Ishikawa (cell line): Measurements from ENCODE around the gene VPS4B.

ENCODE experiments used
- CEBPB ChIP-seq: IDR thresholded peaks from 2 replicates; pipeline ENCODE4 v1.6.1; 2012
- CREB1 ChIP-seq: IDR thresholded peaks from 2 replicates; pipeline ENCODE4 v1.6.1; 2012; ENCODE audit warnings: low read depth
- EGR1 ChIP-seq: IDR thresholded peaks from 2 replicates; pipeline ENCODE4 v1.6.1; 2012
- EP300 ChIP-seq: IDR thresholded peaks from 2 replicates; pipeline ENCODE4 v1.6.1; 2012; ENCODE audit warnings: borderline replicate concordance
- FOXM1 ChIP-seq: IDR thresholded peaks from 2 replicates; pipeline ENCODE4 v1.6.1; 2012; ENCODE audit warnings: low read depth, borderline replicate concordance
- MAX ChIP-seq: IDR thresholded peaks from 2 replicates; pipeline ENCODE4 v1.6.1; 2012
- NFIC ChIP-seq: IDR thresholded peaks from 2 replicates; pipeline ENCODE4 v1.6.1; 2012
- RAD21 ChIP-seq: IDR thresholded peaks from 2 replicates; pipeline ENCODE4 v1.6.1; 2012; ENCODE audit warnings: low read depth
- TAF1 ChIP-seq: IDR thresholded peaks from 2 replicates; pipeline ENCODE4 v1.6.1; 2012; ENCODE audit warnings: low read depth, mild to moderate bottlenecking
- TCF12 ChIP-seq: IDR thresholded peaks from 2 replicates; pipeline ENCODE4 v1.6.1; 2012; ENCODE audit warnings: low read depth
- TEAD4 ChIP-seq: IDR thresholded peaks from 2 replicates; pipeline ENCODE4 v1.6.1; 2012
- YY1 ChIP-seq: IDR thresholded peaks from 2 replicates; pipeline ENCODE4 v1.6.1; 2012; ENCODE audit warnings: low read depth
- ZBTB7A ChIP-seq: IDR thresholded peaks from 2 replicates; pipeline ENCODE4 v1.6.1; 2012; ENCODE audit warnings: low read depth
- TF ChIP-seq, protein P1 (sequence below): IDR thresholded peaks from 2 replicates; pipeline ENCODE4 v1.6.1; 2012; ENCODE audit warnings: low read depth, mild to moderate bottlenecking
- TF ChIP-seq, protein P2 (sequence below): IDR thresholded peaks from 2 replicates; pipeline ENCODE4 v1.6.1; 2012

Gene VPS4B

GRCh38 chr18:63350230-63350629, 72.0 kb downstream of the VPS4B start:
- TF ChIP-seq RAD21 (no peak), EP300 (no peak), FOXM1 (no peak), TAF1 (no peak), YY1 (no peak)
- TF ChIP-seq, protein P1, sequence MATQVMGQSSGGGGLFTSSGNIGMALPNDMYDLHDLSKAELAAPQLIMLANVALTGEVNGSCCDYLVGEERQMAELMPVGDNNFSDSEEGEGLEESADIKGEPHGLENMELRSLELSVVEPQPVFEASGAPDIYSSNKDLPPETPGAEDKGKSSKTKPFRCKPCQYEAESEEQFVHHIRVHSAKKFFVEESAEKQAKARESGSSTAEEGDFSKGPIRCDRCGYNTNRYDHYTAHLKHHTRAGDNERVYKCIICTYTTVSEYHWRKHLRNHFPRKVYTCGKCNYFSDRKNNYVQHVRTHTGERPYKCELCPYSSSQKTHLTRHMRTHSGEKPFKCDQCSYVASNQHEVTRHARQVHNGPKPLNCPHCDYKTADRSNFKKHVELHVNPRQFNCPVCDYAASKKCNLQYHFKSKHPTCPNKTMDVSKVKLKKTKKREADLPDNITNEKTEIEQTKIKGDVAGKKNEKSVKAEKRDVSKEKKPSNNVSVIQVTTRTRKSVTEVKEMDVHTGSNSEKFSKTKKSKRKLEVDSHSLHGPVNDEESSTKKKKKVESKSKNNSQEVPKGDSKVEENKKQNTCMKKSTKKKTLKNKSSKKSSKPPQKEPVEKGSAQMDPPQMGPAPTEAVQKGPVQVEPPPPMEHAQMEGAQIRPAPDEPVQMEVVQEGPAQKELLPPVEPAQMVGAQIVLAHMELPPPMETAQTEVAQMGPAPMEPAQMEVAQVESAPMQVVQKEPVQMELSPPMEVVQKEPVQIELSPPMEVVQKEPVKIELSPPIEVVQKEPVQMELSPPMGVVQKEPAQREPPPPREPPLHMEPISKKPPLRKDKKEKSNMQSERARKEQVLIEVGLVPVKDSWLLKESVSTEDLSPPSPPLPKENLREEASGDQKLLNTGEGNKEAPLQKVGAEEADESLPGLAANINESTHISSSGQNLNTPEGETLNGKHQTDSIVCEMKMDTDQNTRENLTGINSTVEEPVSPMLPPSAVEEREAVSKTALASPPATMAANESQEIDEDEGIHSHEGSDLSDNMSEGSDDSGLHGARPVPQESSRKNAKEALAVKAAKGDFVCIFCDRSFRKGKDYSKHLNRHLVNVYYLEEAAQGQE: no peak

DNA sequence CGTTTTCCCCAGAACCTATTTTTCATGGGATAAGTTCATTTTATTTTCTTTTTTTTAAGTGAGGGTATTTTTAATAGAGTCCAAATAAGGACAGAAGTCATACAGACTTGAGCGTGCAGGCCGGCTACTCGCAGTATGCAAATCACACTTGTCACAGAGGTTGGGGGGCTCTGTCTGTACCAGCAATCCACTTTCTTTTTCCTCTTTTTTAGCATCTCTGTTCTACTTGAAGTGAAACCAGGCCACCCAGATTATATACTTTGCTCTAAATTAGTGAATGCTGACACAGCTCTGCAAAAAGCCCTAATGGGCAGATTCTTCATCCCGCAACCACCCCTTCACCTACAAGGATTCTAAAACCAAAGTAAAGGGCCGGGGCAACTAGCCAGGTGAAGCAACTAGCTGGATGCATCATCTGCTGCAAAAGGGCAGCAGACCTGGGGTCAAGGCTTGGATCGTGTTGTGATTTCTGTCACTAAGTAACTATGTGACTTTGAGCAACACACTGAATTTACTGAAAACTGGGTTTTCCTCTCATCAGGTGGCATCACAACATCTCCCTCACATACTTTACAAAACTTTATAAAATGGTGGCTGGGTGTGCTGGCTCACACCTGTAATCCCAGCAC, 73.7 kb downstream of the VPS4B start:
- no peak for TF ChIP-seq YY1
- no peak for TF ChIP-seq CREB1
- TF ChIP-seq FOXM1: no peak
- no peak for TF ChIP-seq TAF1
- no peak for TF ChIP-seq RAD21
- TF ChIP-seq ZBTB7A: no peak
- TF ChIP-seq EGR1: no peak
- TF ChIP-seq MAX: no peak
- TF ChIP-seq TCF12: no peak
- TF ChIP-seq EP300: no peak
- TF ChIP-seq, protein P1: no peak
- TF ChIP-seq NFIC: no peak
- TF ChIP-seq, protein P2, sequence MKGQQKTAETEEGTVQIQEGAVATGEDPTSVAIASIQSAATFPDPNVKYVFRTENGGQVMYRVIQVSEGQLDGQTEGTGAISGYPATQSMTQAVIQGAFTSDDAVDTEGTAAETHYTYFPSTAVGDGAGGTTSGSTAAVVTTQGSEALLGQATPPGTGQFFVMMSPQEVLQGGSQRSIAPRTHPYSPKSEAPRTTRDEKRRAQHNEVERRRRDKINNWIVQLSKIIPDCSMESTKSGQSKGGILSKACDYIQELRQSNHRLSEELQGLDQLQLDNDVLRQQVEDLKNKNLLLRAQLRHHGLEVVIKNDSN: no peak
- no peak for TF ChIP-seq CEBPB

DNA sequence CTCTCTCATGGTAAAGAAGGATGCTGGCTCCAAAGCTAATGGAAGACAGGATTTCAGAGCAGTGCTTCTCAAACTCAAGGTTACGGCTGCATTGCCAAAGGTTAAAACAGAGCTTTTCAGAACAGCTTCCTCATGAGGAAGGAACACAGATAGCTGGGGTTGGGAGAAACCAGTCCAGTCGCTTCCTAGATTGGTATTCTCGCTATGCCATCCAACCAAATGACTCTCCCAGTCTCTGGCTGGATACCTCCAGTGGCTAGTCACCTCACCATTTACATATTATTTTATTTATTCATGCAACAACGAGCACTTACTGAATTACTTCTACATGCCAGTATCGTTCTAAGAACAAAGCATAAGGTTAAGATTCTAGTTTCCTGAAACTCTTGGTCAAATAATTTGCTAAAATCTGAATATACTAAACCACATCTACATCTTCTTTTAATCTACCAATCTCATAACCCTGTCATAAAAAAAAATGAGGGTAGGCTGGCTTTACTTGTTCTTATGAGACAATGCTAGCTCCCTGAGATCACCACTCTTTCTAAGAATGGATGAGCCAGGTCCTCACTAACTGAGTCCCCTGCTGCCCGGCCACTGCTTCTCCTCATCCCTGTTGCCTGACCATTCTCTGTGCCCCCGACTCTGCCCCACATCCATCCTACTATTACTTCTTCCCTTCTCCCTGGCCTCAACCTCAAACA, 75.6 kb downstream of the VPS4B start:
- no peak for TF ChIP-seq CREB1
- no peak for TF ChIP-seq TEAD4
- no peak for TF ChIP-seq ZBTB7A
- no peak for TF ChIP-seq MAX
- TF ChIP-seq CEBPB: no peak
- no peak for TF ChIP-seq RAD21
- TF ChIP-seq YY1: no peak
- TF ChIP-seq EGR1: no peak
- TF ChIP-seq TAF1: no peak
- no peak for TF ChIP-seq FOXM1
- no peak for TF ChIP-seq TCF12
- TF ChIP-seq EP300: no peak
- TF ChIP-seq, protein P1: no peak
- TF ChIP-seq, protein P2: no peak
- TF ChIP-seq NFIC: no peak

DNA sequence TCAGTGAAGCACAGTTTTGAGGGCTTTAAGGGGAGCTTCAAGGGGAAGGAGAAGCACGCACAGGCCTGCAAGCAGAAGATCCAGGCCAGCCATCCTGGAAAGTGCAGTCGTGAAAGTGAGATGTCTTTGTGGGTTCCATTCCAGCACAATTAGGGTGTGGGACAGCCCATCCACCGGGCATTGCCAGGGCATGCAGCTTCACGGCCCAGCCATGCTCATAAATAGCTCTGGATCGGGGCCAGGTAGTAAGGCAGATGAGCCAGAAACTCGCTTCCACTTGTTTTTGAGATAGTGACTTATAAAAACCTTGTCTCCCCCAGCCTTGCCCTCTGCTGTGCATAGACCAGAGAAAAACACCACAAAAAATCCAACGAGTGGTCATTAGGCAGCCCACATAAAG, 76.2 kb downstream of the VPS4B start:
- no peak for TF ChIP-seq YY1
- TF ChIP-seq CREB1: no peak
- TF ChIP-seq MAX: no peak
- TF ChIP-seq EGR1: no peak
- no peak for TF ChIP-seq TAF1
- TF ChIP-seq EP300: no peak
- no peak for TF ChIP-seq TCF12
- TF ChIP-seq CEBPB: no peak
- TF ChIP-seq, protein P2: no peak
- no peak for TF ChIP-seq FOXM1
- TF ChIP-seq TEAD4: no peak
- TF ChIP-seq NFIC: no peak
- no peak for TF ChIP-seq RAD21
- TF ChIP-seq ZBTB7A: no peak
- TF ChIP-seq, protein P1: no peak
